Measurements from ENCODE around the gene CERS2.

CERS2 gene

GRCh38 chr1:150974580-150975478 is at the start of gene CERS2:
Gene CERS2, minus strand, starts transcription at chr1:150974835. Its CDS starts 5,745 bp downstream, at chr1:150969090.
- no peak for FAIRE-seq

- FAIRE-seq = no peak
Observed at GRCh38 chr1:151013518-151013917, 38.9 kb upstream of the CERS2 start.

- no peak for FAIRE-seq
Observed at GRCh38 chr1:151012684-151013471, 38.2 kb upstream of the CERS2 start.

GRCh38 chr1:151011154-151011850 is 36.7 kb upstream of the CERS2 start:
- FAIRE-seq = no peak

- FAIRE-seq = no peak
Observed at GRCh38 chr1:151010346-151010726, 35.7 kb upstream of the CERS2 start.

GRCh38 chr1:151009674-151010345 is 35.2 kb upstream of the CERS2 start:
- FAIRE-seq = no peak

GRCh38 chr1:151009206-151009587 is 34.6 kb upstream of the CERS2 start:
- no peak for FAIRE-seq

- FAIRE-seq = peak; percentile 44
Observed at GRCh38 chr1:151008244-151009205, 33.9 kb upstream of the CERS2 start, which contains the start of gene PRUNE1. Gene PRUNE1, plus strand, starts transcription at chr1:151008449. Its CDS starts 184 bp downstream, at chr1:151008633.

GRCh38 chr1:151007853-151008243 is 33.2 kb upstream of the CERS2 start:
- FAIRE-seq = no peak

GRCh38 chr1:151006327-151007052 is 31.9 kb upstream of the CERS2 start, which contains the start of gene MINDY1:
Gene MINDY1, minus strand, starts transcription at chr1:151006902. Its CDS starts 4,285 bp downstream, at chr1:151002617.
- no peak for FAIRE-seq

GRCh38 chr1:151005729-151006319 is 31.2 kb upstream of the CERS2 start:
- no peak for FAIRE-seq

GRCh38 chr1:151003180-151003579 is 28.5 kb upstream of the CERS2 start:
- no peak for FAIRE-seq

GRCh38 chr1:151002611-151003010 is 28.0 kb upstream of the CERS2 start:
- FAIRE-seq = no peak

GRCh38 chr1:151002051-151002450 is 27.4 kb upstream of the CERS2 start:
- FAIRE-seq = no peak

GRCh38 chr1:151001602-151002001 is 27.0 kb upstream of the CERS2 start:
- FAIRE-seq = no peak

- no peak for FAIRE-seq
Observed at GRCh38 chr1:151000408-151000807, 25.8 kb upstream of the CERS2 start.

GRCh38 chr1:150999926-151000325 is 25.3 kb upstream of the CERS2 start:
- FAIRE-seq = no peak

- no peak for FAIRE-seq
Observed at GRCh38 chr1:150999051-150999674, 24.5 kb upstream of the CERS2 start.

GRCh38 chr1:150997949-150998348 is 23.3 kb upstream of the CERS2 start:
- FAIRE-seq = no peak
